Prostate gland (tissue), 2 donors: Measurements from ENCODE around the gene PDF. TPM values are rescaled to one million over a fixed set of nuclear protein-coding genes. Genes with fewer than 3 reads are reported as not detected.

Experiments
- DNase-seq: peaks from one replicate; pipeline ENCODE4 v3.0.0-alpha.2; 2019; ENCODE audit warnings: low spot score
- H3K27ac ChIP-seq, 2 donors: fragments of 200-600 bp; sonication (generic); 2 replicates each; pipeline ENCODE4 v1.5.1; 2017 to 2019
- H3K27me3 ChIP-seq: fragments of 200-600 bp; sonication (generic); replicated peaks from 2 replicates; pipeline ENCODE4 v1.5.1; 2019; ENCODE audit not compliant: insufficient read depth
- H3K36me3 ChIP-seq, 2 donors: fragments of 200-600 bp; sonication (generic); 1 replicate in 1 of 2; 2 replicates in 1 of 2; pipeline versions ENCODE4 v1.5.1 to v1.8.1; 2017 to 2019
- H3K4me1 ChIP-seq: fragments of 200-600 bp; sonication (generic); replicated peaks from 2 replicates; pipeline ENCODE4 v1.5.1; 2019
- H3K4me3 ChIP-seq, 2 donors: fragments of 200-600 bp; sonication (generic); 2 replicates each; pipeline ENCODE4 v1.5.1; 2017 to 2019
- H3K9me3 ChIP-seq: fragments of 200-600 bp; sonication (generic); 2 replicates; pipeline ENCODE4 v1.5.1; 2017
- POLR2A ChIP-seq: fragments of 450-650 bp; IDR thresholded peaks from one replicate; pipeline ENCODE4 v1.6.1; 2016; ENCODE audit warnings: antibody characterized with exemption, mild to moderate bottlenecking
- POLR2AphosphoS5 ChIP-seq: sonication (generic); formaldehyde crosslinking; IDR thresholded peaks from one replicate; pipeline ENCODE4 v1.6.1; 2017; ENCODE audit warnings: antibody characterized with exemption
- WGBS: methylation state at CpG from one replicate; pipeline ENCODE4 v1.1.5; 2018; 5-methylcytosine and 5-hydroxymethylcytosine counted together
- intact Hi-C: fragments of 100-400 bp; cut with DNase I; formaldehyde crosslinking; loops from one replicate; pipeline ENCODE4 v1.14.2; 2022
- total RNA-seq, 2 donors: library from RNA; depleted of rRNA; stranded (reverse); fragments of >200 nt; gene quantifications; one replicate each; pipeline ENCODE4 v1.1.0, GENCODE V29; 2016
- TF ChIP-seq, protein P1 (sequence below), 4 experiments: fragments of 200-600 bp in 2 of 4; fragments of 450-650 bp in 2 of 4; sonication (generic) in 2 of 4; IDR thresholded peaks; 1 replicate in 3 of 4; 2 replicates in 1 of 4; pipeline ENCODE4 v1.5.1; 2016 to 2019; ENCODE audit warnings: antibody characterized with exemption in 4 of 4, mild to moderate bottlenecking in 2 of 4, moderate library complexity in 2 of 4

PDF gene
- total RNA-seq, result 10 to 100 TPM; 40.7 to 42.9 TPM

- peak within 1 kb of the TSS; percentile 87 to 90 for H3K27ac ChIP-seq
Observed at GRCh38 chr16:69330286-69331109, at the start of gene PDF. PDF (minus strand) TSS chr16:69330588; CDS start chr16:69330570, 18 bp downstream.

GRCh38 chr16:69378760-69379159 is 48.4 kb upstream of the PDF start:
- no peaks in the 10 kb centered on the region for H3K36me3 ChIP-seq
- no peaks in the 10 kb centered on the region for H3K4me1 ChIP-seq
- no peaks in the 10 kb centered on the region for H3K27me3 ChIP-seq
- 74% methylated on average over 1 of the region's 1 CpG for WGBS
- TF ChIP-seq, protein P1, sequence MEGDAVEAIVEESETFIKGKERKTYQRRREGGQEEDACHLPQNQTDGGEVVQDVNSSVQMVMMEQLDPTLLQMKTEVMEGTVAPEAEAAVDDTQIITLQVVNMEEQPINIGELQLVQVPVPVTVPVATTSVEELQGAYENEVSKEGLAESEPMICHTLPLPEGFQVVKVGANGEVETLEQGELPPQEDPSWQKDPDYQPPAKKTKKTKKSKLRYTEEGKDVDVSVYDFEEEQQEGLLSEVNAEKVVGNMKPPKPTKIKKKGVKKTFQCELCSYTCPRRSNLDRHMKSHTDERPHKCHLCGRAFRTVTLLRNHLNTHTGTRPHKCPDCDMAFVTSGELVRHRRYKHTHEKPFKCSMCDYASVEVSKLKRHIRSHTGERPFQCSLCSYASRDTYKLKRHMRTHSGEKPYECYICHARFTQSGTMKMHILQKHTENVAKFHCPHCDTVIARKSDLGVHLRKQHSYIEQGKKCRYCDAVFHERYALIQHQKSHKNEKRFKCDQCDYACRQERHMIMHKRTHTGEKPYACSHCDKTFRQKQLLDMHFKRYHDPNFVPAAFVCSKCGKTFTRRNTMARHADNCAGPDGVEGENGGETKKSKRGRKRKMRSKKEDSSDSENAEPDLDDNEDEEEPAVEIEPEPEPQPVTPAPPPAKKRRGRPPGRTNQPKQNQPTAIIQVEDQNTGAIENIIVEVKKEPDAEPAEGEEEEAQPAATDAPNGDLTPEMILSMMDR (IDR thresholded peaks at IDR 0.05), result no peak
- TF ChIP-seq POLR2AphosphoS5 (no peak), POLR2A (no peak)
- DNase-seq, result no peak
- no peak overlapping the region for H3K4me3 ChIP-seq
- no peak overlapping the region for H3K27ac ChIP-seq
- intact Hi-C loops, result no loop called here
- no peaks in the 10 kb centered on the region for H3K9me3 ChIP-seq

More at GRCh38 chr16:69330286-69331109, at the start of gene PDF:
- Histone ChIP-seq H3K27me3 (no peaks in the 10 kb centered on the region), H3K4me3 (peak within 1 kb of the TSS; percentile 85 to 92), H3K4me1 (peaks cover 14% of the 10 kb centered on the region), H3K36me3 (peaks cover 9 to 19% of the 10 kb centered on the region in 2 donors), H3K9me3 (no peaks in the 10 kb centered on the region)
- DNase-seq, result peak; percentile 96
- TF ChIP-seq POLR2A (peak; percentile 75), POLR2AphosphoS5 (peak; percentile 95)
- TF ChIP-seq, protein P1 (IDR thresholded peaks at IDR 0.05), result peak in 2 of 4 experiments; percentile 36 to 45
- under 1% methylated on average over 49 of the region's 93 CpGs for WGBS
- intact Hi-C loops, result no loop called here

DNA sequence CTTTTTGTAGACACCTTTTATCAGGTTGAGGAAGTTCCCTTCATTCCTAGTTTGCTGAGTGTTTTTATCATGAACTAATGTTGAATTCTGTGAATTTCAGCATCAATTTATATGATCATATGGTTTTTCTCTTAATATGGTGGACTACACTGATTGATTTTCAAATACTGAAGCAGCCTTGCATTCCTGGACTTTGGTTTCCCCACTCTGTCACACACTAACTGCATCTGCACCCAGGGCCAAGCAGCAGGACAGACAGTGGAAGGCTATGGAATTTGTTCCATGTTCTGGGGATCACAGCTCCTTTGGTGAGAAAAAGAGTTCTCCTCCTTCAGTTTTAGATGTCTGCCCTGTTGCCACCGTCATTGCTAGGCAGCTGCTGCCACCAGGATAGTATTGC is 47.6 kb upstream of the PDF start:
- H3K36me3 ChIP-seq, result no peaks in the 10 kb centered on the region
- H3K27me3 ChIP-seq, result no peaks in the 10 kb centered on the region
- WGBS, result 90% methylated on average over 1 of the region's 1 CpG
- no peaks in the 10 kb centered on the region for H3K9me3 ChIP-seq
- intact Hi-C loops, result no loop called here
- H3K27ac ChIP-seq, result no peak overlapping the region
- no peak for DNase-seq
- H3K4me1 ChIP-seq, result no peaks in the 10 kb centered on the region
- TF ChIP-seq POLR2AphosphoS5, result no peak
- TF ChIP-seq, protein P1 (IDR thresholded peaks at IDR 0.05), result no peak
- TF ChIP-seq POLR2A, result no peak
- H3K4me3 ChIP-seq, result no peak overlapping the region

DNA sequence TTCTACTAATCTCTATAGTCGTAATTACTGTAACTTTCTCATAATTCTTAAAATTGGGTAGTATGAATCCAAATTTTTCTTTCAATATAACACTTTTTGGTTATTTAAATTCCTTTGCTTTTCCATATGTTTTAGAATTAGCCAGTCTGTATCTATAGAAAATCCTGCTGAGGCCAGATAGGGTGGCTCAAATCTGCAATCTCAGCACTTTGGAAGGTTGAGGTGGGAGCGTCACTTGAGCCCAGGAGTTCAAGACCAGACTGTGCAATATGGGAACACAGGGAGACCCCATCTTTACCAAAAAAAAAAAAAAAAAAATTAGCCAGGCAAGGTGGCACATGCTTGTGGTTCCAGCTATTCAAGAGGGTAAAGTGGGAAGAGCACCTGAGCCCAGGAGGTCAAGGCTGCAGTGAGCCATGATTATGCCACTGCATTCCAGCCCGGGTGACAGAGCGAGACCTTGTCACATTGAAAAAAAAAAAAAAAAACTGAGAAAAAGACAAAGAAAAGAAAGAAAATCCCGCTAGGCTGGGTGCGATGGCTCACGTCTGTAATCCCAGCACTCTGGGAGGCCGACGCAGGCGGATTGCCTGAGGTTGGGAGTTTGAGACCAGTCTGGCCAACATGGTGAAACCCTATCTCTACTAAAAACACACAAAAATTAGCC is 46.1 kb upstream of the PDF start:
- no peaks in the 10 kb centered on the region for H3K9me3 ChIP-seq
- H3K36me3 ChIP-seq, result no peaks in the 10 kb centered on the region
- H3K27me3 ChIP-seq, result no peaks in the 10 kb centered on the region
- intact Hi-C loops, result no loop called here
- 95% methylated on average over 10 of the region's 10 CpGs for WGBS
- no peak for TF ChIP-seq POLR2A
- no peak for TF ChIP-seq POLR2AphosphoS5
- TF ChIP-seq, protein P1 (IDR thresholded peaks at IDR 0.05), result no peak
- H3K4me1 ChIP-seq, result no peaks in the 10 kb centered on the region
- no peak overlapping the region for H3K4me3 ChIP-seq
- no peak for DNase-seq
- no peak overlapping the region for H3K27ac ChIP-seq
